NCI-H1105 treated with DMSO at 0.1 percent for 48 hours (cell line): ENCODE measurements around the gene MTG2.

Source experiments
- DNase-seq: peaks from one replicate; lab custom pipeline; 2025; lab: John Stamatoyannopoulos, UW

The MTG2 gene

GRCh38 chr20:62203378-62204030 lies 20.7 kb downstream of the MTG2 start:
- DNase-seq: no peak

- no peak for DNase-seq
These were observed 23.0 kb downstream of the MTG2 start for GRCh38 chr20:62205618-62206387.

GRCh38 chr20:62206388-62206775 lies 23.6 kb downstream of the MTG2 start:
- DNase-seq: no peak

- no peak for DNase-seq
These were observed 25.4 kb downstream of the MTG2 start for GRCh38 chr20:62208061-62208794.

- no peak for DNase-seq
These were observed 26.2 kb downstream of the MTG2 start for GRCh38 chr20:62208795-62209755.

- no peak for DNase-seq
These were observed 27.1 kb downstream of the MTG2 start for GRCh38 chr20:62209850-62210495.

- DNase-seq: peak; percentile 90
These were observed 27.6 kb downstream of the MTG2 start for GRCh38 chr20:62210496-62210855.

- no peak for DNase-seq
These were observed 28.4 kb downstream of the MTG2 start for GRCh38 chr20:62211216-62211615.

GRCh38 chr20:62211769-62212288 lies 29.0 kb downstream of the MTG2 start:
- no peak for DNase-seq

GRCh38 chr20:62212299-62212698 lies 29.5 kb downstream of the MTG2 start:
- DNase-seq: no peak

- peak; percentile 38 for DNase-seq
These were observed 31.2 kb downstream of the MTG2 start for GRCh38 chr20:62214067-62214466.

GRCh38 chr20:62215020-62215990 lies 32.5 kb downstream of the MTG2 start:
- no peak for DNase-seq

- DNase-seq: no peak
These were observed 33.3 kb downstream of the MTG2 start for GRCh38 chr20:62215991-62216635.

- DNase-seq: no peak
These were observed 34.1 kb downstream of the MTG2 start for GRCh38 chr20:62216636-62217566.

- DNase-seq: no peak
These were observed 35.3 kb downstream of the MTG2 start for GRCh38 chr20:62217913-62218773.

GRCh38 chr20:62219101-62219991 lies 36.5 kb downstream of the MTG2 start:
- DNase-seq: peak; percentile 70
